OCI-M2 (cell line): Measurements from ENCODE around the gene HMGXB3.
"Not testable (repeated sequence)": the region's sequence is repeated elsewhere in the genome, so short reads cannot be mapped to it uniquely, and the experiment has no call there.

Experiments used
- DNase-seq: peaks from one replicate; lab custom pipeline; 2025; ENCODE audit not compliant: unreplicated experiment; lab: John Stamatoyannopoulos, UW

HMGXB3 gene

DNA sequence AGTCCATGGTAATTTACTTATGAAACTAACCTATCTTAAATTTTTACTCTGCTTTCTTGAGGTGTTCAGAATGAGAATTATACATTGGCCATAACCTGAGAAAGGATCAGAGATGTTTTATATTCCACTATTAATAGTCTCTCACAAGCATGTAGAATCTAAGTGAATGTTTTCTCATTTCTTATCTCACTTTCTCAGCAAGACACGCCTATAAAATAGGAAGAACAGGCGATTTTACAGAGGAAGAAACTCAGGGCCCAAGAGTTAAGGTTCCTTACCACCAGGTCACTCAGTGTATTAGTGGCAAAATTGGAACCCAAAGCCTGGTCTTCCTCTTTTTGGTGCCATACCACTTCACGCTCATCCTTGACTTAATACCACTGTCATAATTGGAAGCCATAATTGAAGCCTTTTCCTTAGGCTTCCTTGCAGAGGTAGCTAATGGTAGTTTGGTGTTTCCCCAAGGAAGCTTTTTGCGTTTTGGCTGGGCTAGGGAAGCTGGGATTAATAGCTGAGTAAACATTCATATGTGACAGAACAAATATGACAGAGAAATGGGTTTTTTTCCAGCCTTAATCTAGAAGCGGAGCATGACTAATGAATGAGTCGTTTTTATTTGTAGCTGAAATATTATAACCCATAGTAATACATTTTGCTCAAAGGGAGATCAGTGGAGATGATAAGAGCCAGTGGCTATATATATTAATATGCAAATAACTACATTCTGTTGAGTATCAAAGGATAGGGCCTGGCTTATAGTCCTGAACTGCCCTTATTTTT lies 16.9 kb downstream of the HMGXB3 start:
- no peak for DNase-seq

DNA sequence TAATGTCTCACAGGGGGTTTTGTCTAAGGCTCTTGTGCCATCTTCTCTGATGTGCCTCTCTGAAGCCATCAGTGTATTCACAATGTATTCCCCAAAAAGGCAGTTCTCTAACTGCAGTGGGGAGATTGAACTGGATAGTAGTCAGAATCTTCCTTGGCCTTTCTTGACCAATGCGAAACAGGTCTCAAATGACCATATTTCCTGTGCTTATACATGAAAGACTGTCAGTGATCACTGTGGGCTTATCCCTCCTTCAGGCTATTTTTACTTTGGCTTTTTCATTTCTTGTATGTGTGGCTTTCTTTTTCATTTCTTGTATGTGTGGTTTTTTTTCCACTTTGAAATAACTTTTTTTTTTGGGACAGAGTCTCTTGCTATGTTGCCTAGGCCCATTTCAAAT lies 19.7 kb downstream of the HMGXB3 start:
- no peak for DNase-seq

GRCh38 chr5:150021491-150022157 lies 21.1 kb downstream of the HMGXB3 start:
- no peak for DNase-seq

GRCh38 chr5:150022158-150022531 lies 21.6 kb downstream of the HMGXB3 start:
- no peak for DNase-seq

- DNase-seq, result no peak
These were observed 22.1 kb downstream of the HMGXB3 start for GRCh38 chr5:150022681-150023080.

GRCh38 chr5:150023136-150023535 lies 22.6 kb downstream of the HMGXB3 start:
- DNase-seq, result no peak

GRCh38 chr5:150024346-150024984 lies 23.9 kb downstream of the HMGXB3 start:
- no peak for DNase-seq

- DNase-seq, result peak; percentile 32
These were observed 26.2 kb downstream of the HMGXB3 start for GRCh38 chr5:150026682-150027172.

GRCh38 chr5:150028047-150028446 lies 27.5 kb downstream of the HMGXB3 start:
- not testable (repeated sequence) for DNase-seq

DNA sequence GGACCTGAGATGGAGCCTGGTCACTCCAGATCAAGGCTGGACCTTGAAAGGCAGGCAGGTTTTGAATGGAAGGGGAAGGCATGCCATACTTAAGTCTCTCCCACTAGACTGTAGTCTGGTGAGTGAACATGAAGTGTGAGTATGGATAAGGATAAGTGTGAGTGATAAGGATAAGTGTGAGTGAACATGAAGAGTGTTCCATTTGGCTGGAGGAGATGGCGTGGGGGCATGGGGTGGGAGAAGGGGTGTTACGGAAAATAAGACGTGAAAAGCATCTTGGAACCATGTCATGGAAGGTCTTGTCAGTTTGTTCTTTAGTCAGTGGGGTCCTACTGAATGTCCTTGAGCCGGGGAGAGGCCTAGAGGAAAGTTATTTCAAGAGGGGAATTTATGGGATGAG lies 32.8 kb downstream of the HMGXB3 start:
- DNase-seq, result no peak

DNA sequence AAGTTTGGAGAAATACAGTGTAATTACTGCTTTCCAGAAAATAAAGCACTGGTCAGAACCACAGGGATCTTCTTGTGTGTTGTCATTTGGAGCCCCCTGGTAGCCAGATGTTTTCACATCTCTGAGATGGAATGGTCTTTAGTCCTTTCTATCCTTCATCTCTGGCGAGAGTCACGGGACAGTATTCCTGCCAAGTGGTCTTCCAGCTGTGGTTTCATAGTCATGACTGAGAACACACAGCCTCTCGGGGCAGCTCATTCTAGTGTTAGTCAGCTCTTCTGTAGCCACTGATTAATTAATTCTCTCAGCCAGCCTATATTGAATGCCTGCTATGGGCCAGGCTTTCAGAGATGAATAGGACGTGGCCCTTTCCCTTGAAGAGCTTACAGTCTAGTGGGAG lies 34.1 kb downstream of the HMGXB3 start:
- DNase-seq, result no peak

- DNase-seq, result no peak
These were observed 34.8 kb downstream of the HMGXB3 start for GRCh38 chr5:150035139-150035895.

GRCh38 chr5:150036513-150036912 lies 36.0 kb downstream of the HMGXB3 start:
- no peak for DNase-seq

GRCh38 chr5:150038547-150038946 lies 38.0 kb downstream of the HMGXB3 start:
- no peak for DNase-seq

DNA sequence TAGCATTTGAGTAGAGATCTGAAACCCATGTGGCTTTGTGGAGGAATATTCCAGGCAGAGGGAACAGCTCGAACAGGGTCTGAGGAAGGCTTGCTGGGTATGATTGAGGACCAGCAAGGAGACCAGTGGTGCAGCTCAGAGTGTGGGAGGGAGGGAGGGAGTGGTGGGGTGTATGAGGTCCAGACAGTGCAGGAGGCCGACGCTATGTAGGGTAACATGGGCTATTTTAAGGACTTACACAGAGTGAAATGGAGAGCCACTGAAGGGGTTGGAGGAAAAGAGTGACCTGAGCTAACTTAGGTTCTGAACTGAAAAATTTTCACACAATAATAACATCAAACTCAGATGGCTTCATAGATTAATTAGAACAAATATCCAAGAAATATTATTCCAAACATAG lies 41.9 kb downstream of the HMGXB3 start:
- no peak for DNase-seq

- no peak for DNase-seq
These were observed 43.3 kb downstream of the HMGXB3 start for GRCh38 chr5:150043657-150044328.

DNA sequence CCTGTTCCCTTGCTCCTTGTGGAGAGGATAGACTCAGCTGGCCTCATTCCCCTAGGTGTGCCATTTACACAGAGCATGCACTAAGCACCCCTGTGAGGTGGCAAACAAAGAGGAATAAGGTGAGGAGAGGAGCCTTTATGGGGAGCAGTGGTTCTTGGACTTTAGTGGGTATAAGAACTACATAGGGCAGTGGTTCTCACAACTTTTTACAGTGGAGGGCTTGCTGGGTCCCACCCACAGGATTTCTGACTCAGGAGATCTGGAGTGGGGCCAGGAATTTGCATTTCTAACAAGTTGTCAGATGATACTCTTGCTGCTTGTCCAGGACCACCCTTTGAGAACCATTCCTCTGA lies 43.8 kb downstream of the HMGXB3 start:
- DNase-seq, result no peak

GRCh38 chr5:150044712-150045111 lies 44.2 kb downstream of the HMGXB3 start:
- no peak for DNase-seq

DNA sequence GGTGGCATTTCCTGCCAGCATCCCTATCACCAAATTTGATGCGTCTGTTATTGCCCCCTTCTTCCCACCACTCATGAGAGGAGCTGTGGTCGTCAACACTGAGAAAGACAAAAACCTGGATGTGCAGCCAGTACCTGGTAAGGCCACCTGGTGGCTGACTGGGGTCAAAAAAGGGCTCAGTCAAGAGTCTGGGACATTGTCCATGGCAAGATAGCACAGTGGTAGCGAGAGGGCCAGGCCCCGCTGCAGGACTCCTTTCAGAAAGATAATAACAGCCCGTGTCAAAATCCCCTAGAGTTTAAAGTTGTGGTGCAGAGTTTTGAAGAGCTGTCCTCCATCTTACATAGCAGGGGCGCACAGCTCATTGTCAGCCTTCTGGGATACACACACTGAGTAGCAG lies 45.0 kb downstream of the HMGXB3 start:
- DNase-seq, result no peak

DNA sequence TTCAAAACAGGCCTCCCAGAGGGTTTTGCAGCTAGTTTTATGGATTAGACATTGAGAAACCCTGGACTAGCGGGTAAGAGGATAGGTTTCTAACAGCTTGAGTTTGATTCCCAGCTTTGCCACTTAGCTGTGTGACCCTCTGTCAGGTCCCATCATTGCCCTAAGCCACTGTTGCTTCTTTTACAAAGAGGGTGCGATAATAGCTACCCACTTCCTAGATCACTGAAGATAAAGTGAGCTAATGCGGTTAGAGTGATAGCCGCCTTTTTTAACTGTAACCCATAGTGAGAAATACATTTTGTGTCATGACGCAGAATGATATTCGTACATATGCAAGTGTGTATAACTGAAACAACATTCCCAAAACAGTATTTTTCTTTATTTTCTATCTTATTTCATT lies 45.5 kb downstream of the HMGXB3 start:
- no peak for DNase-seq
